PC-3 (cell line): ENCODE results near the gene PIAS1.

Experiments
- EZH2phosphoT487 ChIP-seq: fragments of 300-600 bp; sonication (generic); IDR thresholded peaks from 2 replicates; pipeline ENCODE4 v1.6.1; 2018; ENCODE audit warnings: mild to moderate bottlenecking, antibody characterized with exemption, low read length, borderline replicate concordance
- TF ChIP-seq, protein P1 (sequence below): fragments of 300-600 bp; sonication (generic); conservative IDR thresholded peaks from 2 replicates; pipeline ENCODE4 v1.5.1; 2017; ENCODE audit warnings: antibody characterized with exemption, low read depth, mild to moderate bottlenecking, low read length

DNA sequence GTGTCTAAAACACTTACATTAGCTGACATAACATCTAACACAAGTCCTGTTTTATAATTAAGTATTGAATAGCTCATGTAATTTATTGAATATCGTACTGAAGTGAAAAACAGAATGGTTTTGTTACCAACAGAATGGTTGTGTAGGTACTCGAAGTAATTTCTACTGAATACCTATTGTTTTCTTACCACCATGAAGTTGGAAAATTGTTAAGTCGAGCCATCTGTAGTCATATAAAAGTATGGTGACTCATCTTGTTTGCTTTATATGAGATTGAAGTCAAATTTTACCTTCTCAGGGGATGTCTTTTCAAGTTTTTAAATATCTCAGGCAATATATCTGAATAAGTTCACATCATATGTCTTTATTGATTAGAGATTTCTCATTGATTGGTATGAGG lies 37.6 kb downstream of the PIAS1 start:
- TF ChIP-seq, protein P1, sequence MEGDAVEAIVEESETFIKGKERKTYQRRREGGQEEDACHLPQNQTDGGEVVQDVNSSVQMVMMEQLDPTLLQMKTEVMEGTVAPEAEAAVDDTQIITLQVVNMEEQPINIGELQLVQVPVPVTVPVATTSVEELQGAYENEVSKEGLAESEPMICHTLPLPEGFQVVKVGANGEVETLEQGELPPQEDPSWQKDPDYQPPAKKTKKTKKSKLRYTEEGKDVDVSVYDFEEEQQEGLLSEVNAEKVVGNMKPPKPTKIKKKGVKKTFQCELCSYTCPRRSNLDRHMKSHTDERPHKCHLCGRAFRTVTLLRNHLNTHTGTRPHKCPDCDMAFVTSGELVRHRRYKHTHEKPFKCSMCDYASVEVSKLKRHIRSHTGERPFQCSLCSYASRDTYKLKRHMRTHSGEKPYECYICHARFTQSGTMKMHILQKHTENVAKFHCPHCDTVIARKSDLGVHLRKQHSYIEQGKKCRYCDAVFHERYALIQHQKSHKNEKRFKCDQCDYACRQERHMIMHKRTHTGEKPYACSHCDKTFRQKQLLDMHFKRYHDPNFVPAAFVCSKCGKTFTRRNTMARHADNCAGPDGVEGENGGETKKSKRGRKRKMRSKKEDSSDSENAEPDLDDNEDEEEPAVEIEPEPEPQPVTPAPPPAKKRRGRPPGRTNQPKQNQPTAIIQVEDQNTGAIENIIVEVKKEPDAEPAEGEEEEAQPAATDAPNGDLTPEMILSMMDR, result no peak
- TF ChIP-seq EZH2phosphoT487, result no peak
